Stimulated activated memory B cell treated with anti-CD40 and anti-IgM and Interleukin-4, amounts not matched to agents 10 μg/mL and 1 μg/mL and 100 μg/mL, for 72 hours (primary cell): Measurements from ENCODE around the gene GANC.
A peak's percentile ranks its signal among the peaks of the same experiment; 100 is the strongest.
"Not testable (repeated sequence)": the region's sequence is repeated elsewhere in the genome, so short reads cannot be mapped to it uniquely, and the experiment has no call there.

ENCODE experiments used
- ATAC-seq: fragments of 150-1000 bp; cut with Tn5 transposase; 2 replicates; pipeline ENCODE4 v1.10.0; 2021
- H3K27ac Mint-ChIP-seq: one replicate; pipeline ENCODE4 v1.8.0; 2022; ENCODE audit warnings: mild to moderate bottlenecking, mixed read lengths
- H3K27me3 Mint-ChIP-seq: one replicate; pipeline ENCODE4 v1.8.0; 2022; ENCODE audit warnings: mixed read lengths
- H3K36me3 Mint-ChIP-seq: one replicate; pipeline ENCODE4 v1.8.0; 2022; ENCODE audit warnings: mixed read lengths
- H3K4me1 Mint-ChIP-seq: one replicate; pipeline ENCODE4 v1.8.0; 2022; ENCODE audit warnings: mixed read lengths
- H3K4me3 Mint-ChIP-seq: one replicate; pipeline ENCODE4 v1.8.0; 2022; ENCODE audit warnings: mild to moderate bottlenecking, moderate library complexity, mixed read lengths
- H3K9me3 Mint-ChIP-seq: one replicate; pipeline ENCODE4 v1.8.0; 2022; ENCODE audit warnings: mixed read lengths

GANC gene, protein sequence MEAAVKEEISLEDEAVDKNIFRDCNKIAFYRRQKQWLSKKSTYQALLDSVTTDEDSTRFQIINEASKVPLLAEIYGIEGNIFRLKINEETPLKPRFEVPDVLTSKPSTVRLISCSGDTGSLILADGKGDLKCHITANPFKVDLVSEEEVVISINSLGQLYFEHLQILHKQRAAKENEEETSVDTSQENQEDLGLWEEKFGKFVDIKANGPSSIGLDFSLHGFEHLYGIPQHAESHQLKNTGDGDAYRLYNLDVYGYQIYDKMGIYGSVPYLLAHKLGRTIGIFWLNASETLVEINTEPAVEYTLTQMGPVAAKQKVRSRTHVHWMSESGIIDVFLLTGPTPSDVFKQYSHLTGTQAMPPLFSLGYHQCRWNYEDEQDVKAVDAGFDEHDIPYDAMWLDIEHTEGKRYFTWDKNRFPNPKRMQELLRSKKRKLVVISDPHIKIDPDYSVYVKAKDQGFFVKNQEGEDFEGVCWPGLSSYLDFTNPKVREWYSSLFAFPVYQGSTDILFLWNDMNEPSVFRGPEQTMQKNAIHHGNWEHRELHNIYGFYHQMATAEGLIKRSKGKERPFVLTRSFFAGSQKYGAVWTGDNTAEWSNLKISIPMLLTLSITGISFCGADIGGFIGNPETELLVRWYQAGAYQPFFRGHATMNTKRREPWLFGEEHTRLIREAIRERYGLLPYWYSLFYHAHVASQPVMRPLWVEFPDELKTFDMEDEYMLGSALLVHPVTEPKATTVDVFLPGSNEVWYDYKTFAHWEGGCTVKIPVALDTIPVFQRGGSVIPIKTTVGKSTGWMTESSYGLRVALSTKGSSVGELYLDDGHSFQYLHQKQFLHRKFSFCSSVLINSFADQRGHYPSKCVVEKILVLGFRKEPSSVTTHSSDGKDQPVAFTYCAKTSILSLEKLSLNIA (N-terminal part only)

DNA sequence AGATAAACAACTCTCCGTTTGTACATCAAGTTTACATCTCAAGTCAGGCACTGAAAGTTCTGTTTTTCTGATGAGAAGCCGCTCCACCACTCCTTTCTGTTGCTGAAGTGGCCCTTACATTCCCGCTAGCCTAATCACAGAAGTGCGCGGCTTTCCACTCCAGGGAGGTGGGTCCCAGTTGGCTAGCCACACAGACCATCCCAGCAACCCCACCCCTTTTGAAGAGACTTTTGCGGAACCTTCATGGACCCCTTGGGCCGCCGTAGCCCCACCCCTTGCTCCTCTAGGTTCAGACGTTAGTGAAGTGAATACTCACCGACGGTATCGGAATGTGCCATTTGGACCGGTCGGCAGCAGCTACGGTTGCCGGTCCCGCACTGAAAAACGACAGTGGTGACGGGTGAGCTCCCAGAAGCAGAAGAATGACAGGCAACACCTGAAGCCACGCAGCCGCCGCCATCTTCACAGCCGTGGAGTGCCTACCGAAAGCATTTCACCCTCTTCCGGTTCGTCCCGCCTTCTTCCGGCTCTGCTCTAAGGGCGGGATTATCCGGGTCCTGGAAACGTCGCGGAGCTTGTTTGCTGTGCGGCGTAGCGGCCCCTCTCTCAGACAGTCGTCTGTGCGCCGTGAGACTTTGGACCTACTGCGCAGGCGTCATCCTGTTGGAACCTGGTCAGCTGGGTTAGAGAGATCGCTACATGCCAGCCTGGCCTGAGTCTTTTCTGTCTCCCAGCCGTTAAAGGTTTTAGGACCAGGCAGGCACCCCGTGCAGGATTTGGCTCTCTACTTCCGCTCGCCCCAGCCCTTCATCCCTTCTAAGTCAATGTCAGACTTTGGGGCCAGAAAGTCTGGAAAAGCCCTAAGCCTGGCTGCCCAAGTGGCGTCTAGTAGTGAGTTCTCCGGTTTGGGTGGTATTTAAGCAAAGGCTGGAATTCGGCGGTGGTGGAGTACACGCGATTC lies at the start of gene GANC, which contains the start of gene TMEM87A:
Gene GANC (plus strand): TSS at position 263 of the 961 bp plus-strand sequence. CDS start 1,281 bp downstream, outside the sequence.
Gene TMEM87A (minus strand): TSS at position 495 of the 961 bp plus-strand sequence. CDS start 35 bp downstream, at position 460.
- peak; percentile 98 for ATAC-seq
- no peaks in the 10 kb centered on the region for H3K9me3 Mint-ChIP-seq
- peak within 1 kb of the TSS; percentile 96 for H3K4me3 Mint-ChIP-seq
- peak within 1 kb of the TSS; percentile 98 for H3K27ac Mint-ChIP-seq
- H3K36me3 Mint-ChIP-seq: peaks cover 14% of the 10 kb centered on the region
- H3K4me1 Mint-ChIP-seq: peaks cover 55% of the 10 kb centered on the region
- no peaks in the 10 kb centered on the region for H3K27me3 Mint-ChIP-seq

DNA sequence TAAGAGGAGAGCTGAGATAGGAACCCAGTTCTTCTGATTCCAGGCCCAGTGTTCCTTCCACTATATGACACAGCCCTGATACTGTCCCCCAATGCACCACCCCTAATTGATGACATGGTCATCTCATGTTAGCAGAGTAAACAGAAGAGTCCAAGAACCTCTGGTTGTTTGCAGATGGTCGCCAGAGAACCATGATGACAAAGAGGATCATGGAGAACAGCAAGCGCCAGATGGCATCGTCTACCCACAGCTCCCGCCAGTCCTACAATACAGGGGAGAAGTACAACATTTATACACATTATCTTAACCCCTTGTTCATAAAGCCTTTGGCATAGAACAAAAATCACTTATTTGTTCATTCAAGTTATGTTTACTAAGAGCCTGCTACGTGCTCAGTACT lies 46.4 kb upstream of the GANC start:
- no peak overlapping the region for H3K27ac Mint-ChIP-seq
- no peaks in the 10 kb centered on the region for H3K27me3 Mint-ChIP-seq
- H3K36me3 Mint-ChIP-seq: peaks cover 42% of the 10 kb centered on the region
- no peaks in the 10 kb centered on the region for H3K9me3 Mint-ChIP-seq
- ATAC-seq: no peak
- H3K4me3 Mint-ChIP-seq: no peak overlapping the region
- no peaks in the 10 kb centered on the region for H3K4me1 Mint-ChIP-seq

DNA sequence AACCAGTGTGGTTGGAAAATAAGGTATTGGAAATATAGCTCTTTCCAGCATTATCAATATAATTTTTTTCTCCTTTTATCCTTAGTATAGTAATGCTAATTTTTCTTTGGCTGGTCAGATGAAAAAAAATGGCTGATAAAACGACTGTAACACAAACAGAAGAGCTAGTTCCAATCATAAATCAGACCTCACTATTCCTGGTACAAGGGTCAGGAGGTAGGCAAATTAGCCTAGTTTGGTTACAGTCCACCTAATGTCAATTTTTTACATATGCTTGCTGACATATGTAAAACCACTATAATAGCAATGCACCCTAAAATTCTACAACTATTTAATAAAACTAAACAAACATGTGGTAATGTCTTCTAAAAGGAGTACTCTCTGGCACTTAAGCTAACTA lies 45.0 kb upstream of the GANC start:
- no peaks in the 10 kb centered on the region for H3K27me3 Mint-ChIP-seq
- peaks cover 43% of the 10 kb centered on the region for H3K36me3 Mint-ChIP-seq
- no peaks in the 10 kb centered on the region for H3K9me3 Mint-ChIP-seq
- no peaks in the 10 kb centered on the region for H3K4me1 Mint-ChIP-seq
- no peak overlapping the region for H3K4me3 Mint-ChIP-seq
- no peak for ATAC-seq
- no peak overlapping the region for H3K27ac Mint-ChIP-seq

DNA sequence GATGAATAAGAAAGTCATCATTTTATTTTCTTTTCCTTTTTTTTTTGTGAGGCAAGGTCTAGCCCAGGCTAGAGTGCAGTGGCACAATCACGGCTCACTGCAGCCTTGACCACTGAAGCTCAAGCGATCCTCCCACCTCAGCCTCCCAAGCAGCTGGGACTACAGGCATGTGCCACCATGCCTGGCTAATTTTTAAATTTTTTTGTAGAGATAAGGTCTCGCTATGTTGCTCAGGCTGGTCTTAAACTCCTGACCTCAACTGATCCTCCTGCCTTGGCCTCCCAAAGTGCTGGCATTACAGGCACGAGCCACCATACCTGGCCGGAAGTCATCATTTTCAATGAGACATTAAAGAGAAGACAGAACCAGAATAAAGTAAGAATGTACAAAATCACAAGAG lies 44.0 kb upstream of the GANC start:
- H3K4me3 Mint-ChIP-seq, H3K27ac Mint-ChIP-seq, H3K4me1 Mint-ChIP-seq, H3K27me3 Mint-ChIP-seq, ATAC-seq, H3K9me3 Mint-ChIP-seq: not testable (repeated sequence)
- peaks cover 44% of the 10 kb centered on the region for H3K36me3 Mint-ChIP-seq

DNA sequence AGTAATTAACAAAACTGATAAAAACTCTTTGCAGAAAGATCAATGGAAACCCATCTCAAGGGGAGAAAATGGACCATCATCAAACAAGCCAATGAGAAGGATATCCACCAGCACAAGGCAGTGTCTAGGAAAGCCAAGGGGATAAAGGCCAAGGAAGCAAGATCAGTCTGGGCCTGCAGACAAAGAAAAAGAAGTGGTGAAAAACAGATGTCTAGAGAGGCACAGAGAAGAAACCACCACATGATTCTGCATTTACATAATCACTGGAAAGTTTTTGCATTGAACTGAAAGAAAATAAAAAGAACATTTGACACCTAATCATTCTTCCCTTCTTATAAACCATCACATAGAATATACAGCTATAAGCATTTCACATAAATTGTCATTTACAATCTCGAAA lies 41.9 kb upstream of the GANC start:
- H3K4me1 Mint-ChIP-seq: no peaks in the 10 kb centered on the region
- no peak overlapping the region for H3K27ac Mint-ChIP-seq
- no peak overlapping the region for H3K4me3 Mint-ChIP-seq
- H3K27me3 Mint-ChIP-seq: no peaks in the 10 kb centered on the region
- H3K9me3 Mint-ChIP-seq: no peaks in the 10 kb centered on the region
- H3K36me3 Mint-ChIP-seq: peaks cover 43% of the 10 kb centered on the region
- ATAC-seq: no peak

DNA sequence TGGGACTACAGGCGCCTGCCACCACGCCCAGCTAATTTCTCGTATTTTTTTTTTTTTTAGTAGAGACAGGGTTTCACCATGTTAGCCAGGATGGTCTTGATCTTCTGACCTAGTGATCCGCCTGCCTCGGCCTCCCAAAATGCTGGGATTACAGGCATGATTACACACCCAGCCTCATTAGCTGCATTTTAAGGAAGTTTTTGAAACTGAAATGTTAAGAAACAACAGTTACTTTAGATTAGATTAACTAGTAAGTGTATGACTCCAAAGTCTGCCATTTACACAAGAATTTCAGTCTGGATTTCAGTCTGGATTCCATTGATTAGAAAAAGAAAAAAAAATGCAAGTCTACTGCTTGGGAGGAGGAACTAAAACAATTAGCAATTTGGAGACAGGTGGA lies 40.4 kb upstream of the GANC start:
- Mint-ChIP-seq H3K4me1 (no peaks in the 10 kb centered on the region), H3K9me3 (no peaks in the 10 kb centered on the region), H3K36me3 (peaks cover 50% of the 10 kb centered on the region), H3K27me3 (no peaks in the 10 kb centered on the region), H3K27ac (no peak overlapping the region), H3K4me3 (no peak overlapping the region)
- ATAC-seq: no peak

DNA sequence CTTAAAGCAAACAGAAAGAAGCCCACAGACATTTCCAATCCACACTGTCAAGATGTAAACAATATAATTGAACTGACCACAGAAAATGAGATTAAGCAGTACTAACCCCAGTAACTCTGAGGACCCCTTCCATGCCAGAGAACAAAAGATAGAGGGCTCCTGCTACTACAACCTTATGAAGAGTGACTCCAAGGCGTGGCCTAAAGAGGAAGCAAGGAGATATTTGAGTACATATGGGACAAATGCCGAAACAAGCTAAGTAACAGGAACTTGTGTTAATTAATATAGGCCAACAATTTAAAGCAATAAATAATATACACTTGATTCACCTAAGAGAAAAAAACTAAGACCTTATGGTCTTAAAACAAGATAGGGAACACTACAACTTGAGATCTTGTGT lies 39.9 kb upstream of the GANC start:
- no peaks in the 10 kb centered on the region for H3K27me3 Mint-ChIP-seq
- no peak overlapping the region for H3K4me3 Mint-ChIP-seq
- H3K4me1 Mint-ChIP-seq: no peaks in the 10 kb centered on the region
- peaks cover 50% of the 10 kb centered on the region for H3K36me3 Mint-ChIP-seq
- H3K27ac Mint-ChIP-seq: no peak overlapping the region
- no peaks in the 10 kb centered on the region for H3K9me3 Mint-ChIP-seq
- no peak for ATAC-seq

DNA sequence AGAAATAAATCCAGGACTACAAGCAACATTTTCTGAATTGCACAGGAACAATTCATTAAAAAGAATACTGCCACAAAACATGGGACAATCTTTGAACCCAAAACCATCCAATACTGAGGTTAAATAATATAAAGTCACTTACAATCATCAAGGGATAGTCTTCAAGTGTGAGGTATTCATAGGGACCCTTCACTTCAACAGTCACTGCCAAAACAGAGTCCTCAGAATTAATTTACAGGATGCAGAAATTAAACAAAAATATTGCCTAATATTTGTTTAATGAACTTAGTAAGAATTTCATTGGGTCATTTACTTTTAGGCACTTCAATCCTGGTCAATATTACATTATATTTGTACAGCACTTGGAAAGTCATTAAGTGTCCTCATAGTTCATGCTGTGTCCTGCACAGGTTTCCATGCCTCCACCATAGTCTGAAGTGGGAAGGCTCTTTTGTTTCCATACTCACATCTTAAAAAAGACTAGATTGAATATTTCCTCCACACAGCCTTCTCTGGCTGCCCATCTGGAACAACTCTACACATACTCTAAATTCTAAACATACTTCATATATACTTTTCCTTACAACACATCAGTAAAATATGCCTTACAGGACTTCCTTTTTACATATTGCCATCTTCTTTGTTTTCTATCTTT lies 33.3 kb upstream of the GANC start:
- no peaks in the 10 kb centered on the region for H3K9me3 Mint-ChIP-seq
- no peak for ATAC-seq
- H3K27me3 Mint-ChIP-seq: no peaks in the 10 kb centered on the region
- H3K27ac Mint-ChIP-seq: no peak overlapping the region
- no peak overlapping the region for H3K4me3 Mint-ChIP-seq
- peaks cover 58% of the 10 kb centered on the region for H3K36me3 Mint-ChIP-seq
- no peaks in the 10 kb centered on the region for H3K4me1 Mint-ChIP-seq

DNA sequence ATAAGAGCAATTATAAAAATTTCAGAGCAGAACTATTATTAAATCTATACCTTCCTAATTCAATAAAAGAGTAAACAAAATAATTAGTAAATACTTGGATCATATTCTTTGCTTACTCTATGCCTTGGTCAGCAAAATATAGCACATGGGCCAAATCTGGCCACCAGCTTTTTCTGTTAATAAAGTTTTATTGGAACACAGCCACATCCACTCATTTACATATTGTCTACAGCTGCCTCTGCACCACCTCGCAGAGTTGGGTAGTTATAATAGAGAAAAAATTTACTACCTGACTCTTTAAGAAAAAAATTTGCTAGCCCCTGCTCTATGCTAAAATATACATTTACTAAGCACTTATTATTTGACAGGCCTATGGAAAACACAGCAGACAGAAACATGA lies 32.2 kb upstream of the GANC start:
- Mint-ChIP-seq H3K9me3 (no peaks in the 10 kb centered on the region), H3K36me3 (peaks cover 48% of the 10 kb centered on the region), H3K4me1 (peaks cover 1% of the 10 kb centered on the region), H3K27ac (no peak overlapping the region), H3K27me3 (no peaks in the 10 kb centered on the region), H3K4me3 (no peak overlapping the region)
- no peak for ATAC-seq

DNA sequence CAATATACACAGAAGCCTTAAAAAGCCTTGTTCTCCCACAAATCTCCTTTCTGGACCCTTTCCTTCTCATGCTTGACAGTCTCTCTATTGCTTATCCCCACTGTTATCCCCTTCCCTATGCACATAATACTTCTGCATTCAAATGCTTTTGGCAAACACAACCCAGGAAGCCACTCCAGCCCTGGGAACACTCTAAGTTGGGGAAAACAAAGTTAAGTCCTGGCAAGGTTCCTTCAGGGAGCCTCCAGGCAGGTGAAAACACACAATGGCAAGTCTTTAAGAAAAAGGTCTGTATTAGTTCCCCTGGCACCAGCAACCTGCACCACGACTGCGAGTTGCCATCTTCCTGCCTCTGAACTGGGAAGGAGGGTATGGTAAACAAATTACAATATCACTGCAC lies 19.7 kb upstream of the GANC start:
- ATAC-seq: no peak
- H3K36me3 Mint-ChIP-seq: peaks cover 66% of the 10 kb centered on the region

DNA sequence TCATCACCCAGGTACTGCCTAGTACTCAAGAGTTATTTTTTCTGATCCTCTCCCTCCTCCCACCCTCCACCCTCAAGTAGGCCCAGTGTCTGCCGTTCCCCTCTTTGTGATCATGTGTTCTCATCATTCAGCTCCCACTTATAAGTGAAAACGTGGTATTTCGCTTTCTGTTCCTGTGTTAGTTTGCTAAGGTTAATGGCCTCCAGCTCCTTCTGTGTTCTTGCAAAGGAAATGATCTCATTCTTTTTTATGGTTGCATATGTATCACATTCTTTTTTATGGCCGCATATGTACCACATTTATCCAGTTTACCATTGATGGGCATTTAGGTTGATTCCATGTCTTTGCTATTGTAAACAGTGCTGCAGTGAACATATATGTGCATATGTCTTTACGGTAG lies 8.2 kb upstream of the GANC start:
- no peak overlapping the region for H3K27ac Mint-ChIP-seq
- no peak for ATAC-seq
- H3K9me3 Mint-ChIP-seq: no peaks in the 10 kb centered on the region
- no peaks in the 10 kb centered on the region for H3K27me3 Mint-ChIP-seq
- H3K4me1 Mint-ChIP-seq: peaks cover 5% of the 10 kb centered on the region
- peaks cover 53% of the 10 kb centered on the region for H3K36me3 Mint-ChIP-seq
- H3K4me3 Mint-ChIP-seq: no peak overlapping the region

More for the DNA sequence above, 19.7 kb upstream of the GANC start:
- Mint-ChIP-seq H3K27me3 (no peaks in the 10 kb centered on the region), H3K27ac (no peak overlapping the region), H3K4me3 (no peak overlapping the region), H3K4me1 (peaks cover 7% of the 10 kb centered on the region), H3K9me3 (peaks cover 7% of the 10 kb centered on the region)

DNA sequence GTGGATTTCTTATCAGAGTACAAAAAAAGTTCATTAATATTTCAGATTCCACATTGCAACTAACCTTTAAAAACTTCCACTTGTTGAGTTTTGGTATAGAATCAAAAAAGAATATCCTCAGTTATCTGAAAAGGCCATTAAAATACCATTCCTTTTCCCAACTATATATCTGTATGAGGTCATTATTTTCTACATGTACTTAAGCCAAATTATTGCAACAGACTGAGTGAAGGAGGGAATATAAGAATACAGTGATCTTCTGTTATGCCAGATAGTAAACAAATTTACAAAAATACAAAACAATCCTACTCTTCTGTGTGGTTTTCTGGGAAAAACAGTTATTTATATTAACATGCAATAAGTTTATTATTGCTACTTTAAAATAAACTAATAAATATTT lies 5.7 kb upstream of the GANC start:
- Mint-ChIP-seq H3K27ac (no peak overlapping the region), H3K4me1 (peaks cover 21% of the 10 kb centered on the region), H3K27me3 (no peaks in the 10 kb centered on the region), H3K9me3 (no peaks in the 10 kb centered on the region), H3K4me3 (no peak overlapping the region), H3K36me3 (peaks cover 48% of the 10 kb centered on the region)
- ATAC-seq: no peak

DNA sequence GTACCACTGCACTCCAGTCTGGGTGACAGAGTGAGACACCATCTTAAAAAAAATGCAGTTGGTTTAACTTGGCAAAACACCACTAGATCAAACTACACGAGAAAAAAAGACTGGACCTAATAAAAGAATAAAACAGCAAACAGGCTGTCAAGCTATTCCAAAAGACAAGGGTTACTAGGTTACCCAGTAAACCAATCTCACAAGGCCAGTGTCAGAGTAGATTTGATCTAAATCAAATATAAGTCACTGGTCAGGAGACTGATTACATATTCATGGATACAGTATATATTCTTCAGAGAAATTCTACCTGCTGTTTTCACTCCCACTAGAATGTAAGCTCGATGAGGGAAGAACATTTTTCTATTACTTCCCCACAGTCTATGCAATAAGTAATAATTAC lies 2.5 kb upstream of the GANC start:
- no peaks in the 10 kb centered on the region for H3K9me3 Mint-ChIP-seq
- no peak overlapping the region for H3K27ac Mint-ChIP-seq
- H3K36me3 Mint-ChIP-seq: peaks cover 20% of the 10 kb centered on the region
- H3K27me3 Mint-ChIP-seq: no peaks in the 10 kb centered on the region
- H3K4me1 Mint-ChIP-seq: peaks cover 48% of the 10 kb centered on the region
- no peak overlapping the region for H3K4me3 Mint-ChIP-seq
- ATAC-seq: no peak

DNA sequence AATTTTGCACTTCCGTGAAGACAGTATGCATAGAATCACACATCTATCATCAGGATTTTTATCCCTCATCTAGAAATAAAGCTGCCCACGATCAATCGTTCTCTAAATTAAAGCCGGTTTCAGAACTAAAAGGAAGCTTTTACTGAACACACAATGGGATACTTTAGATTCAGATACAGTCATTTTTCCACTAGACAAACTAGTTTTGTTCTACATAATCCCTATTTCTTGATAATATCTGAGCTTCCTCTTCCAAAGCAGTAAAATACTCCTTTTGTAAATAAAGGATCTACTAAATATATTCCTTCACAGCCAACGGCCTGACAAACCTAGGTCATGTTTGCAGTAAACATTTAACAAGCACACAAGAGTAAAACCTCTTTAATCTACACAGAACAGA lies 2.0 kb upstream of the GANC start:
- H3K36me3 Mint-ChIP-seq: peaks cover 16% of the 10 kb centered on the region
- H3K4me1 Mint-ChIP-seq: peaks cover 52% of the 10 kb centered on the region
- H3K27me3 Mint-ChIP-seq: no peaks in the 10 kb centered on the region
- H3K9me3 Mint-ChIP-seq: no peaks in the 10 kb centered on the region
- ATAC-seq: no peak
- no peak overlapping the region for H3K27ac Mint-ChIP-seq
- no peak overlapping the region for H3K4me3 Mint-ChIP-seq
